Progenitor cell of endocrine pancreas (in vitro differentiated cells): ENCODE measurements around the gene ACCSL. TPM values are rescaled to one million over a fixed set of nuclear protein-coding genes. Genes with fewer than 3 reads are reported as not detected.
A peak's percentile ranks its signal among the peaks of the same experiment; 100 is the strongest.

Experiments used
- DNase-seq: peaks from one replicate; pipeline ENCODE4 v3.0.0; 2021; ENCODE audit warnings: low spot score; ENCODE audit not compliant: unreplicated experiment
- H3K27ac Mint-ChIP-seq: 2 replicates; pipeline ENCODE4 v1.8.0; 2021; ENCODE audit warnings: mild to moderate bottlenecking, moderate library complexity, mixed read lengths
- H3K27me3 Mint-ChIP-seq: 2 replicates; pipeline ENCODE4 v1.8.0; 2021; ENCODE audit warnings: mixed read lengths
- H3K36me3 Mint-ChIP-seq: 2 replicates; pipeline ENCODE4 v1.8.0; 2022; ENCODE audit warnings: mixed read lengths; ENCODE audit not compliant: insufficient read depth
- H3K4me1 Mint-ChIP-seq: 2 replicates; pipeline ENCODE4 v1.8.0; 2021; ENCODE audit warnings: low read depth, mixed read lengths
- H3K4me3 Mint-ChIP-seq: 2 replicates; pipeline ENCODE4 v1.8.0; 2021; ENCODE audit warnings: low read depth, mild to moderate bottlenecking, moderate library complexity, mixed read lengths
- H3K9me3 Mint-ChIP-seq: 2 replicates; pipeline ENCODE4 v1.8.0; 2021; ENCODE audit warnings: low read depth, mixed read lengths
- total RNA-seq: library from RNA; stranded (reverse); gene quantifications from 2 replicates; pipeline ENCODE4 v1.2.1, GENCODE V29; 2021
- TF ChIP-seq, protein P1 (sequence below): fragments of 200-600 bp; sonication (generic); IDR thresholded peaks from one replicate; pipeline ENCODE4 v1.5.0; 2021; ENCODE audit warnings: antibody characterized with exemption, mild to moderate bottlenecking; ENCODE audit not compliant: unreplicated experiment

ACCSL gene
- total RNA-seq, 1 donor from 2014 or later, result not detected

DNA sequence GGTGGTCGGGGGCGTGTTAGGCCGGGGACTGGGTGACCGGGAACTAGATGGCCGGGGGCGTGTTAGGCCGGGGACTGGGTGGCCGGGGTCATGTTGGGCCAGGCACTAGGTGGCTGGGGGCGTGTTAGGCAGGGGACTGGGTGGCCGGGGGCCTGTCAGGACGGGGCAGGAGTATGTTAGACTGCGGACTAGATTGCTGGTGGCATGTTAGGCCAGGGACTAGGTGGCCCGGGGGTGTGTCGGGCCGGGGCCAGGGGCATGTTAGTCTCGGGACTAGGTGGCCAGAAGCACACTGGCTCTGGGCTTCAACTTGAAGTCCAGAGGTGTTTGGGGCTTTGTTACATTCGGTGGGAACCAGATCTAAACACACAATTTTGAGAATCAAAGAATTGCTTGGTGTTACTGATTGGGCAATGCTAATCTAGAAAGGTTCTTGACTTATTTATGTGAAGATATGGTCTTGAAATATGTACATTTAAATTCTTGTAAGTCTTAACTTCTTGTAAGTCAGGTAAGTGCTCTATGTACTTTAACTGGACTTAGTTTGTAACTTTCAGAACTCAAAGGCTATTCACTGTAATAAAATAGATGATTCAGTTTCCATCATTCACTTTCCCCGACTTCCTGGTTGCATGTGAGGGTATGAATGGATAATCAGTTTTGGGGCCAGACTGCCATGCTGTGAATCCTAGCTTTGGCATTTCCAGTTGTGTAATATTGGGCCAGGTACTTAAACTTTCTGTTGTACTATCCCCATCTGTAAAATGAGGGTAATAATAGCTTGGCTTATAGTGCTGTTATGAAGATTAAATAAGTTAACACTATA, 48.8 kb downstream of the ACCSL start:
- TF ChIP-seq, protein P1, sequence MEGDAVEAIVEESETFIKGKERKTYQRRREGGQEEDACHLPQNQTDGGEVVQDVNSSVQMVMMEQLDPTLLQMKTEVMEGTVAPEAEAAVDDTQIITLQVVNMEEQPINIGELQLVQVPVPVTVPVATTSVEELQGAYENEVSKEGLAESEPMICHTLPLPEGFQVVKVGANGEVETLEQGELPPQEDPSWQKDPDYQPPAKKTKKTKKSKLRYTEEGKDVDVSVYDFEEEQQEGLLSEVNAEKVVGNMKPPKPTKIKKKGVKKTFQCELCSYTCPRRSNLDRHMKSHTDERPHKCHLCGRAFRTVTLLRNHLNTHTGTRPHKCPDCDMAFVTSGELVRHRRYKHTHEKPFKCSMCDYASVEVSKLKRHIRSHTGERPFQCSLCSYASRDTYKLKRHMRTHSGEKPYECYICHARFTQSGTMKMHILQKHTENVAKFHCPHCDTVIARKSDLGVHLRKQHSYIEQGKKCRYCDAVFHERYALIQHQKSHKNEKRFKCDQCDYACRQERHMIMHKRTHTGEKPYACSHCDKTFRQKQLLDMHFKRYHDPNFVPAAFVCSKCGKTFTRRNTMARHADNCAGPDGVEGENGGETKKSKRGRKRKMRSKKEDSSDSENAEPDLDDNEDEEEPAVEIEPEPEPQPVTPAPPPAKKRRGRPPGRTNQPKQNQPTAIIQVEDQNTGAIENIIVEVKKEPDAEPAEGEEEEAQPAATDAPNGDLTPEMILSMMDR, result no peak

DNA sequence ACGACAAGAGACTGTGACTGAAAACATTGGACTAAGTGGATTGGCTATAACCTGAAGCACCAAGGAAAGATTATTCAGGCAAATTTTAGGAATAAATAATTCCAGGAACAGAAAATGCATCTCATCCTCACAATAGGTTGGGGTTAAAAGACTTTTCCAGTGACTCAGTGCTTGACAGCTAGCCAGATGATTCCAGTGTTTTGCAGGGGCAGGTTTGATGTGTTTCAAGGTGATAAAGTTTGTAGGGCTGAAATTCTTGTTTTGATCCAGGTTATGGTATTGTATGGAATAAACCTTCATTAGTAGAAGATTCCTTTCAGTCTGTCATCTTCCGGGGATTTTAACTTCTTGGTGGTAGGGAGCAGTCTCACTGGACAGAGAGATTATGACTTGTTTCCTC, 50.0 kb downstream of the ACCSL start:
- H3K9me3 Mint-ChIP-seq, result no peaks in the 10 kb centered on the region
- TF ChIP-seq, protein P1, result no peak
- no peak for DNase-seq
- H3K27me3 Mint-ChIP-seq, result no peaks in the 10 kb centered on the region
- H3K36me3 Mint-ChIP-seq, result peaks cover 1% of the 10 kb centered on the region
- peaks cover 6% of the 10 kb centered on the region for H3K4me1 Mint-ChIP-seq
- peak overlapping the region; percentile 5 for H3K27ac Mint-ChIP-seq
- H3K4me3 Mint-ChIP-seq, result no peak overlapping the region

More for the DNA sequence above, 48.8 kb downstream of the ACCSL start:
- DNase-seq, result no peak
- peak overlapping the region; percentile 45 for H3K27ac Mint-ChIP-seq
- H3K27me3 Mint-ChIP-seq, result no peaks in the 10 kb centered on the region
- peaks cover 6% of the 10 kb centered on the region for H3K4me1 Mint-ChIP-seq
- peaks cover 1% of the 10 kb centered on the region for H3K36me3 Mint-ChIP-seq
- no peaks in the 10 kb centered on the region for H3K9me3 Mint-ChIP-seq
- peak overlapping the region; percentile 82 for H3K4me3 Mint-ChIP-seq

DNA sequence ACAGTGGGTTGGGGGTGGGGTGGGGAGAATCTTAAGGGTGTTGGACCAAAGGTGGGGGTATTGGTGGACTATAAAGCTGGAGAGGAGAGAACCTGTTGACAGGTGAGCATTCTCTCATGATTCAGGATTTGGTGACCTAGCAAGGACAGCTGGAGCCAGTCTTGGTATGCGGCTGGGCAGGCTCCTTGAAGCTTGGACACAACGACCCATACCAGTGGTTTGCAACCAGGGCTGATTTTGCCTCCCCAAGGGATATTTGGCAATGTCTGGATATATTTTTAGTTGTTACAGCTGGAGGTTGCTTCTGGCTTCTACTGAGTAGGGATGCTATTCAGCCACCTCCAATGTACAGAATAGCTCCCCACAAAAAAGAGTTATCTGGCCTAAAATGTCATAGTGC, 53.3 kb downstream of the ACCSL start:
- no peaks in the 10 kb centered on the region for H3K9me3 Mint-ChIP-seq
- H3K4me3 Mint-ChIP-seq, result no peak overlapping the region
- no peak for DNase-seq
- H3K27me3 Mint-ChIP-seq, result no peaks in the 10 kb centered on the region
- TF ChIP-seq, protein P1, result no peak
- no peak overlapping the region for H3K27ac Mint-ChIP-seq
- peaks cover 4% of the 10 kb centered on the region for H3K36me3 Mint-ChIP-seq
- peaks cover 6% of the 10 kb centered on the region for H3K4me1 Mint-ChIP-seq

DNA sequence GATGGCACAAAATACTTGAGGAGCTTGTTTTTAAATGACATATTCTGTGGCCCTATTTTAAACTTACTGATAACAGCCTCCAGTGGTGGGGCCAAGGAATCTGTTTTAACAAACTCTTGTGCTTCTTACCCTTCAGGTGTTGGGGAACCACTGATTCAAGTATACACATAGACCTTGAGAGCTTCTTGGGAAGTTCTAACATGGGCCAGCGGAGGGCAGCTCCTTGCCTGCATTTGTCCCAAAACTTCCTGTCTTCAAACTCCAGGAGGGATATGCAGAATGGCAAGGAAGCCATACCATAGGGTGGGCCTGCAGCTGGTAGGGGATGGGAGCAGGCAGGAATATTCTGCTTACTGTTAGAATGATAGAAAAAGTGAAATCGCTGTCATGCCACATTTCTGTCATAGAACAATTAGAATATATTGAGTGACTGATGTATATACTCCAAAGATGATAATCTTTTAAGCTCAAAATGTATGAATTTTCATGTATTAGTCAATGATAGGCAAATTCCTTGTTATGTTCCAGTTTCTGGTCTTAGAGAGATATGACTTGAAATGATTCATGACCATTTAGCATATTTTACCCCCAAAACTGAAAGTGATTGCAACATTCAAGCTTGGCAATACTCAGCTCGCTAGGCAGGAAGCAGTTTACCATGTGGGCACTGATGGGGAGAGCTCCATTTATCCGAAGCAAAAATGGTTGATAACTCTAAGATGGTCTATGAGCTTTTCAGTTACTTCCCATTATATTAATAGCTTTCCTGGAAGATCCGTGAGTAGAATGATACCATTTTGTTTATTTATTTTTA, 56.9 kb downstream of the ACCSL start:
- Mint-ChIP-seq H3K36me3 (peaks cover 2% of the 10 kb centered on the region), H3K9me3 (no peaks in the 10 kb centered on the region), H3K27ac (no peak overlapping the region), H3K27me3 (no peaks in the 10 kb centered on the region), H3K4me1 (no peaks in the 10 kb centered on the region), H3K4me3 (no peak overlapping the region)
- DNase-seq, result no peak
- TF ChIP-seq, protein P1, result no peak

DNA sequence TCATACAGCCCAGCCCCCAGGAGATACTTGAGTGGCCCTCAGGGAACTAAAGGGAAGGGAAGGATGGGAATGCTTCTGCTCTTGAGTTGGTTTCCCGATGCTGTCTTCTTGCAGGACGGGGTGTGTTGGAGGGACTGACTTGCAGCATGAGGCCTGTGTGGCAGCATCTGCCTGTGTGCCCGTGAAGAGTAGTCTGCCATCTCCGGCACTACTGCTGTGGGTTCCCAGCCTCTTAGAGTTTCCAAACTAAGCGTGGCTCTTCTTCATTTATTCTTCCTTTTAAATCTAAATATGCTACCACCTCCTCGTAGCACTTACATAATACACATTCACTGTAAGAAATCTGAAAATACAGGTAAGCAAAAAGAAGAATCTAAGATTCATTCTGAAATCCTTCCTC, 60.5 kb downstream of the ACCSL start:
- H3K27me3 Mint-ChIP-seq, result no peaks in the 10 kb centered on the region
- H3K9me3 Mint-ChIP-seq, result no peaks in the 10 kb centered on the region
- TF ChIP-seq, protein P1, result no peak
- H3K4me1 Mint-ChIP-seq, result no peaks in the 10 kb centered on the region
- no peak overlapping the region for H3K27ac Mint-ChIP-seq
- no peak for DNase-seq
- H3K4me3 Mint-ChIP-seq, result no peak overlapping the region
- peaks cover 5% of the 10 kb centered on the region for H3K36me3 Mint-ChIP-seq
